HUES64 (cell line): Measurements from ENCODE around the gene PSMD12.
"Not testable (repeated sequence)": the region's sequence is repeated elsewhere in the genome, so short reads cannot be mapped to it uniquely, and the experiment has no call there.

Source experiments
- H3K27ac ChIP-seq: 2 replicates; pipeline ENCODE4 v1.7.0; 2013; ENCODE audit warnings: low read depth, low read length, inconsistent platforms
- H3K27me3 ChIP-seq: 2 replicates; pipeline ENCODE4 v1.6.1; 2013; ENCODE audit warnings: mild to moderate bottlenecking, low read length; ENCODE audit not compliant: insufficient read depth
- H3K36me3 ChIP-seq: 2 replicates; pipeline ENCODE4 v1.6.1; 2013; ENCODE audit warnings: mild to moderate bottlenecking, low read length; ENCODE audit not compliant: insufficient read depth
- H3K4me1 ChIP-seq: 2 replicates; pipeline ENCODE4 v1.6.1; 2013; ENCODE audit warnings: mild to moderate bottlenecking, low read length, moderate library complexity; ENCODE audit not compliant: insufficient read depth
- H3K4me3 ChIP-seq: 2 replicates; pipeline ENCODE4 v1.5.1; 2013; ENCODE audit warnings: mild to moderate bottlenecking, low read length, moderate library complexity
- H3K9ac ChIP-seq: 2 replicates; pipeline ENCODE4 v1.6.1; 2013; ENCODE audit warnings: mild to moderate bottlenecking, low read depth, low read length
- H3K9me3 ChIP-seq: 2 replicates; pipeline ENCODE4 v1.6.1; 2013; ENCODE audit warnings: low read depth, low read length; ENCODE audit not compliant: insufficient read depth
- WGBS: fragments of 150-250, 120-280 bp; methylation state at CpG from one replicate; pipeline ENCODE4 v1.1.7; 2013; ENCODE audit warnings: missing lambda C conversion rate; 5-methylcytosine and 5-hydroxymethylcytosine counted together

Gene PSMD12

DNA sequence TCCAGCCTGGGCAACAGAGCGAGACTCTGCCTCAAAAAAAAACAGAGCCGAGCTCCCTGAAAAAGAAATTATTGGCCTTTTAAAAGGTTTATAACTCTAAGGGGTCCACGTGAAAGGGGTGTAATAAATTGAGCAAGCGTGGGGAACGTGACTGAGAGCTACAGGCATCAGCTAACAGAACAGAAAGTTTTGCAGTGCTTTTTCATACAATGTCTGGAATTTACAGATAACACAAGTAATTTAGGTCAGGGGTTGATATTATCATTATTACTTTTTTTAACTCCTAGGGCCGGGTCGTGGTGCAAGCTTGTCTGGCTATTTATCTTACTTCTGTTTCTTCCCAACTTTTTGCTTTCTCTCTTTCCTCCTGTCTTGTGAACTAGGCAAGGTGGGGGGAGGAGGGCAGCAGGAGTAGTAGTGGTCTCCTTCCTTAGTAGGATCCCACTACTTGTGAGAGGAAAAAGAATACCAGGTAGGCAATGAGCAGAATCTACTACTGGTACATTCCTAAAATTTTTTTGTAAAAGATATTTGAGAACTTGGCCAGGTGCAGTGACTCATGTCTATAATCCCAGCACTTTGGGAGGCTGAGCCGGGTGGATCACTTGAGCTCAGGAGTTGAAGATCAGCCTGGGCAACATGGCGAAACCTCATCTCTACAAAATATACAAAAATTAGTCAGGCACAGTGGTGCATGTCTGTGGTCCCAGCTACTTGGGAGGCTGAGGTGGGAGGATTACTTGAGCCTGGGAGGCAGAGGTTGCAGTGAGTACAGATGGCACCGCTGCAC lies 60.7 kb downstream of the PSMD12 start:
- H3K9me3 ChIP-seq, H3K4me1 ChIP-seq, H3K36me3 ChIP-seq, H3K9ac ChIP-seq, H3K27me3 ChIP-seq, H3K4me3 ChIP-seq, H3K27ac ChIP-seq: not testable (repeated sequence)
- 94% methylated on average over 7 of the region's 10 CpGs for WGBS

DNA sequence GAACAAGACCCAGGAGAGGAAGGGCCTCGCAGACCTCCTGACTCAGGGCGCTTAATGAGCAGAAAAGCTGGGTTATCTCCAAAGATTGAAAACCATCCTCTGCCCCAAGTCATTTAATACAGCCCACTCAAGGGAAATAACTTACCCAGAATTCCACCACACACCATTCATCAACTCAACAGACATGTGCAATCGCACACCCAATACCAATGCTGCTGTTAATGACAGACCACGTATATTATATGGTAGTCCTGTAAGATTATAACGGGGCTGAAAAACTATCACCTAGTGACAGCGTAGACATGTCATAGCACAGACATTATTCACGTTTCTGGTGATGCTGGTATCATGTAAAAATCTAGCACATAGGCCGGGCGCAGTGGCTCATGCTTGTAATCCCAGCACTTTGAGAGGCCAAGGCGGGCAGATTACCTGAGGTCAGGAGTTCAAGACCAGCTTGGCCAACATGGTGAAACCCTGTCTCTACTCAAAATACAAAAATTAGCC lies 68.9 kb downstream of the PSMD12 start:
- Histone ChIP-seq H3K4me3 (no peak overlapping the region), H3K36me3 (no peaks in the 10 kb centered on the region), H3K27me3 (no peaks in the 10 kb centered on the region), H3K9ac (no peak overlapping the region), H3K4me1 (no peaks in the 10 kb centered on the region), H3K27ac (no peak overlapping the region), H3K9me3 (no peaks in the 10 kb centered on the region)
- WGBS = 89% methylated on average over 10 of the region's 10 CpGs

DNA sequence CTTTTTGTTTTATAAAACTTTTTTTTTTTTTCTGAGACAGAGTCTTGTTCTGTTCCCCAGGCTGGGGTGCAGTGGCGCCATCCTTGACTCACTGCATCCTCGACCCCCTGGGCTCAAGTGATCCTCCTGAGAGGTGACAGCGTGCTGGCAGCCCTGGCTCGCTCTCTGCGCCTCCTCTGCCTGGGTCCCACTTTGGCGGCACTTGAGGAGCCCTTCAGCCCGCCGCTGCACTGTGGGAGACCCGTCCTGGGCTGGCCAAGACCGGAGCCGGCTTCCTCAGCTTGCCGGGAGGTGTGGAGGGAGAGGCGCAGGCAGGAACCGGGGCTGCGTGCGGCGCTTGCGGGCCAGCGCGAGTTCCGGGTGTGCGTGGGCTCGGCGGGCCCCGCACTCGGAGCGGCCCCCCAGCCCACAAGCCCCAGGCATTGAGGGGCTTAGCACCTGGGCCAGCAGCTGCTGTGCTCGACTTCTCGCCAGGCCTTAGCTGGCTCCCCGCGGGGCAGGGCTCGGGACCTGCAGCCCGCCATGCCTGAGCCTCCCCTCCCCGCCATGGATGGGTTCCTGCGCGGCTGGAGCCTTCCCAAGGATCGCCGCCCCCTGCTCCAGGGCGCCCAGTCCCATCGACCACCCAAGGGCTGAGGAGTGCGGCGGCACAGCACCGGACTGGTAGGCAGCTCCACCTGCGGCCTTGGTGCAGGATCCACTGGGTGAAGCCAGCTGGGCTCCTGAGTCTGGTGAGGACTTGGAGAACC lies 71.8 kb downstream of the PSMD12 start:
- Histone ChIP-seq H3K9me3 (no peaks in the 10 kb centered on the region), H3K4me3 (no peak overlapping the region), H3K27ac (no peak overlapping the region), H3K4me1 (no peaks in the 10 kb centered on the region), H3K9ac (no peak overlapping the region), H3K27me3 (no peaks in the 10 kb centered on the region), H3K36me3 (no peaks in the 10 kb centered on the region)
- 94% methylated on average over 44 of the region's 44 CpGs for WGBS

DNA sequence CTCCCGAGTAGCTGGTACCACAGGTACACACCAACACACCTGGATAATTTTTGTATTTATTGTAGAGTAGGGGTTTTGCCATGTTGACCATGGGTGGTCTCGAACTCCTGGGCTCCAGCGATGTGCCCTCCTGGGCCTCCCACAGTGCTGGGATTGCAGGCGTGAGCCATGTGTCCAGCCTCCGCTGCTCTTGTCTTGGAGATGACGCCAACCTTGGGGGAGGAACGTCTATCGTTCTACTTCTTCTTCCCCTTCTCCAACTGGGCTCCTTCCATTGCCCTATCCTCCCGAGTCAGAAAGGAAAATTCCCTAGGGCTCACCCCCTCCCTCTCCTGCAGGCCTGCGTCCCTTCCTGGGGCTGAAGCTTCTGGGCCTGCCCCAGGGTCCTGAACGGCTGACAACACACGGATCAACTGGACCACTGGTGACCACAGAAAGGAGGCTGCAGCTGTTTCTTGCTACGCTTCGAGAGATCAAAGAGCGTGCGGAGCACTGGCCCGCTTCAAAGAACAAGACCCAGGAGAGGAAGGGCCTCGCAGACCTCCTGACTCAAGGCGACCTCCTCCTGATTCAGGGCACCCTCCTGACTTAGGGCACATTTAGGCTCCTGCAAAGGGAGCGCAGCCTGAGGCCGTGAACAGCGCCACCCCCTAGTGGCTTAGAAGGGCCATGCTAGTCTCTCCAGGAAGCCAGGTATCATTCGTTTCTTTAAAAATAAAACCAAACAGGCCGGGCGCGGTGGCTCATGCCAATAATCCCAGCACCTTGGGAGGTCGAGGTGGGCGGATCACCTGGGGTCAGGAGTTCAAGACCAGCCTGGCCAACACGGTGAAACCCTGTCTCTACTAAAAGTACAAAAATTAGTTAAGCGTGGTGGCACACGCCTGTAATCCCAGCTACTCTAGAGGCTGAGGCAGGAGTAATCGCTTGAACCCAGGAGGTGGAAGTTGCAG lies 72.8 kb downstream of the PSMD12 start:
- no peaks in the 10 kb centered on the region for H3K36me3 ChIP-seq
- H3K9me3 ChIP-seq = no peaks in the 10 kb centered on the region
- H3K27me3 ChIP-seq = no peaks in the 10 kb centered on the region
- H3K4me3 ChIP-seq = no peak overlapping the region
- no peak overlapping the region for H3K27ac ChIP-seq
- H3K9ac ChIP-seq = no peak overlapping the region
- no peaks in the 10 kb centered on the region; the same call in 1 of the 2 replicates for H3K4me1 ChIP-seq
- WGBS = 66% methylated on average over 32 of the region's 32 CpGs

DNA sequence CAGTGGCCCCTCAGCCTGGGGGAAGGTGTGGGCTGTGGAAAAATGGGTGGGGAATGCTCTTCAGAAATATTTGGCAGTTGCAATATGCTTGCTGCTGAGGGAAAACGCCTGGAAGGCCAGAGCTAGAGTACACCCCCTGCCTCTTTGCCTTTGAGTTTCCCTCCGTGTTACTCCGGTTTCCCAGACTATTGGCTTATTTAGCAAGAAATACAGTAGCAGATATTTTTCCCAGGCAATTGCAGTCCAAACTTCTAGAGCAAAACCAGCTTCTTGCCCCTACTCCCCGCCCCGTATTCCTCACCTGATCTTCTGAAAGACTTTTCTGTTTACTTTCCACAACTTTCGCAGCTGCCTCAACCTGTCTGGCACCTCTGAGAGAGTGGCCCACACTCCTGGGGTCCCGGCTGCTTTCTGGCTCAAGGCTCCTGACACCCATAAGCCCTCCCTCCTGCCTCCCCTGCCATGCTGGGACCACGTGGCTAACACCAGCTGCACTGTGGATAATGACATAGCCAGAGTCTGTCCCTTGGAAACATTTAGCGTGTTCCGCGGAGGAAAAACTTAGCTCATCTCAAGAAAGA lies 75.6 kb downstream of the PSMD12 start:
- Histone ChIP-seq H3K4me1 (no peaks in the 10 kb centered on the region; the same call in 1 of the 2 replicates), H3K4me3 (no peak overlapping the region), H3K9ac (no peak overlapping the region), H3K27ac (no peak overlapping the region), H3K36me3 (no peaks in the 10 kb centered on the region), H3K27me3 (no peaks in the 10 kb centered on the region), H3K9me3 (no peaks in the 10 kb centered on the region)
- WGBS = 80% methylated on average over 11 of the region's 11 CpGs

DNA sequence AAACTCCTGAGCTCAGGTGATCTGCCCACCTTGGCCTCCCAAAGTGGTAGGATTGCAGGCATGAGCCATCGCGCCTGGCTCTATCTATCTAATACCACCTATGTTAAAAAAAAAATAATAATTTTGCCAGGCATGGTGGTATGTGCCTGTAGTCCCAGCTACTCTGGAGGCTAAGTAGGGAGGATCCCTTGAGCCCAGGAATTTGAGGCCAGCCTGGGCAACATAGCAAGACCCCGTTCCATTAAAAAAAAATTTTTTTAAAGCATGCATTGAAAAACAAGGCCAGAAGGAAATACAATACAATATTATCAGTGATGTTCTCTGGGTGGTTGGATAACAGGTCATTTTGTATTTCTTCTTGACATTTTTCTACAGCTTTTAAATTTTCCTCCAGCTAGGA lies 76.1 kb downstream of the PSMD12 start:
- 93% methylated on average over 2 of the region's 3 CpGs for WGBS
- Histone ChIP-seq H3K9ac (no peak overlapping the region), H3K36me3 (no peaks in the 10 kb centered on the region), H3K4me3 (no peak overlapping the region), H3K27me3 (no peaks in the 10 kb centered on the region), H3K27ac (no peak overlapping the region), H3K9me3 (no peaks in the 10 kb centered on the region), H3K4me1 (no peaks in the 10 kb centered on the region; the same call in 1 of the 2 replicates)

DNA sequence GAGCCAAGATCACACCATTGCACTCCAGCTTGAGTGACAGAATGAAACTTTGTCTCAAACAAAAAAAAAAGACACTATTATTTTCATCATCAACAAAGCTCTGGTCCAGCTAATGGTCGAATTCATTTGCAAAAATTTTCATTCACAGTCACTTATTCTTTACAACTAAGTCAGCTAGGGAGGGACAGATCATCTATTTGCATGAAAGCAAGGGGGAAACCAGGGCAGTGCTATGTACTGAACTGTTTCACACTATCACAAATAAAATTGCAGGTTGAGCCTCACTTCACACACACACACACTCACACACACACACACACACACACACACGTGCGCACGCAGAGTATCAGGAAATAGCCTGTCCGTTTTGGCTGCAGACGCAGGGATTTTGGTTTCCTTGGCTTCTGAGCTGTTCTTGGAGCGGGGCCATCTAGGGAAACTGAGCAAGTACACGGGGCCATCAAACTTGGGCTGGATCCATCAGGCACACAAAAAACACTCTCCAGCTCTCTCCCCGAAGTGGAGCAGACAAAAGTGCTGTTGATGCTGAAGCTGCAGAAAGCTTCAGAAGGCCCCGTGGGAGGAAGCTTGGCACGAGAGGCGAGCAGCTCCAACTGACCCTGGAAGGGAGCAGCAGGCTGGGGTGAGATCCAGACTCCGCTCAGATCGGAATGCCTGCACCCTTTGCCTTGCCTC lies 77.0 kb downstream of the PSMD12 start:
- 73% methylated on average over 14 of the region's 14 CpGs for WGBS
- Histone ChIP-seq H3K9ac (no peak overlapping the region), H3K4me3 (no peak overlapping the region)

More for the DNA sequence above, 77.0 kb downstream of the PSMD12 start:
- Histone ChIP-seq H3K4me1 (no peaks in the 10 kb centered on the region; the same call in 1 of the 2 replicates), H3K27me3 (no peaks in the 10 kb centered on the region), H3K9me3 (no peaks in the 10 kb centered on the region), H3K36me3 (no peaks in the 10 kb centered on the region), H3K27ac (no peak overlapping the region)
